Upper lobe of left lung (tissue), 6 donors: ENCODE data around the gene DNMT3A. TPM values are rescaled to one million over a fixed set of nuclear protein-coding genes. Genes with fewer than 3 reads are reported as not detected.

Experiments used
- ATAC-seq, 2 donors: fragments of 200-7000 bp; cut with Tn5 transposase; one replicate each; pipeline ENCODE4 v1.9.1; 2022; ENCODE audit warnings: mild to moderate bottlenecking in 2 of 2, moderate library complexity in 2 of 2; ENCODE audit not compliant: low FRiP score in 2 of 2
- DNase-seq, 2 donors: peaks; one replicate each; pipeline ENCODE4 v3.0.0-alpha.2; 2019 to 2020
- H3K27ac ChIP-seq, 4 donors: fragments of 200-600 bp; sonication (generic); one replicate each; pipeline ENCODE4 v1.5.1; 2016 to 2019
- H3K27me3 ChIP-seq, 4 donors: fragments of 200-600 bp; sonication (generic); one replicate each; pipeline ENCODE4 v1.5.1; 2017 to 2019
- H3K36me3 ChIP-seq, 4 donors: fragments of 200-600 bp; sonication (generic); one replicate each; pipeline ENCODE4 v1.5.1; 2016 to 2019
- H3K4me1 ChIP-seq, 4 donors: fragments of 200-600 bp; sonication (generic); one replicate each; pipeline ENCODE4 v1.5.1; 2018 to 2019
- H3K4me3 ChIP-seq, 4 donors: fragments of 200-600 bp; sonication (generic); one replicate each; pipeline ENCODE4 v1.5.1; 2017 to 2019; ENCODE audit warnings: mild to moderate bottlenecking in 2 of 4, moderate library complexity in 1 of 4
- H3K9me3 ChIP-seq, 4 donors: fragments of 200-600 bp; sonication (generic); one replicate each; pipeline ENCODE4 v1.5.1; 2018 to 2019
- CTCF ChIP-seq, 6 experiments: fragments of 450-650 bp in 4 of 6; fragments of 200-600 bp in 2 of 6; sonication (generic) in 2 of 6; IDR thresholded peaks; one replicate each; pipeline ENCODE4 v1.5.1; 2016 to 2019; ENCODE audit warnings: antibody characterized with exemption in 6 of 6
- EP300 ChIP-seq, 4 donors: sonication (generic); formaldehyde crosslinking; IDR thresholded peaks; one replicate each; pipeline ENCODE4 v1.5.1; 2017; ENCODE audit warnings: antibody characterized with exemption in 4 of 4, control low read depth in 2 of 4
- POLR2A ChIP-seq, 4 donors: fragments of 450-650 bp; IDR thresholded peaks; one replicate each; pipeline ENCODE4 v1.5.1; 2016 to 2017; ENCODE audit warnings: antibody characterized with exemption in 4 of 4, mild to moderate bottlenecking in 2 of 4
- POLR2AphosphoS5 ChIP-seq, 2 donors: sonication (generic); formaldehyde crosslinking; IDR thresholded peaks; one replicate each; pipeline ENCODE4 v1.5.1; 2017; ENCODE audit warnings: antibody characterized with exemption in 2 of 2
- WGBS, 2 donors: methylation state at CpG; one replicate each; pipeline ENCODE4 v1.1.5; 2017 to 2018; 5-methylcytosine and 5-hydroxymethylcytosine counted together
- total RNA-seq, 6 donors: library from RNA; depleted of rRNA in 4 of 6; stranded (reverse); fragments of >200 nt in 4 of 6; gene quantifications; one replicate each; pipeline versions ENCODE4 v1.1.0 to v1.2.1, GENCODE V29; 2016 to 2021
- donor health status: DM: no; HTN: no; CAD: no; lungs with moderate emphysema.
- donor health status: DM: no; HTN: yes; CAD: no; lungs with severe emphysema.

Gene DNMT3A
- total RNA-seq, 6 donors from 2014 or later = 7.8 to 49.2 (median 30.4) TPM

DNA sequence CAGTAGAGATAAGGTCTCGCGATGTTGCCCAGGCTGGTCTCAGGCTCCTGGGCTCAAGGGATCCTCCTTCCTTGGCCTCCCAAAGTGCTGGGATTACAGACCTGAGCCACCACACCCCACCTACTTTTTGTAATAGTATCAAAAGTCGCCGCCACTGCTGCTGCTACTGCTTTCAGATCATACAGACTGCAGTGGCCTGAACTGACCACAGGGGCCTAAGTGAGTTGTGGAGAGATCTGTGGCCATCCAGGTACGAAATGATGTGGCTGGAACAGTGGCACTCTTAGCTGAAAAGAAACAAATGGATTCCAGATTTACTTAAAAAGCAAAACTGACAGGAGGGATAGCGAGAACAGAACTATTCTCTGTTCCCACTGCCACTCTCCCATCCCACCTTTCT lies 140.5 kb downstream of the DNMT3A start:
- ATAC-seq (no peak), DNase-seq (no peak)
- no peaks in the 10 kb centered on the region for H3K9me3 ChIP-seq
- no peak overlapping the region for H3K4me3 ChIP-seq
- no peaks in the 10 kb centered on the region for H3K36me3 ChIP-seq
- no peak overlapping the region for H3K27ac ChIP-seq
- H3K27me3 ChIP-seq = no peaks in the 10 kb centered on the region
- TF ChIP-seq EP300 (IDR thresholded peaks at IDR 0.05) (no peak), POLR2A (IDR thresholded peaks at IDR 0.05) (no peak), POLR2AphosphoS5 (IDR thresholded peaks at IDR 0.05) (no peak), CTCF (IDR thresholded peaks at IDR 0.05) (no peak)
- WGBS, 2 donors = 84 to 86% methylated on average over 6 of the region's 6 CpGs
- peaks cover 0 to 10% (median 3%) of the 10 kb centered on the region in 4 donors for H3K4me1 ChIP-seq

- TF ChIP-seq POLR2A (IDR thresholded peaks at IDR 0.05) (no peak), CTCF (IDR thresholded peaks at IDR 0.05) (no peak), POLR2AphosphoS5 (IDR thresholded peaks at IDR 0.05) (no peak), EP300 (IDR thresholded peaks at IDR 0.05) (no peak)
- Histone ChIP-seq H3K4me1 (peaks cover 0 to 4% (median 0%) of the 10 kb centered on the region in 4 donors), H3K36me3 (no peaks in the 10 kb centered on the region), H3K9me3 (no peaks in the 10 kb centered on the region), H3K27ac (no peak overlapping the region), H3K4me3 (no peak overlapping the region), H3K27me3 (no peaks in the 10 kb centered on the region)
- ATAC-seq (no peak), DNase-seq (no peak)
- WGBS, 2 donors = 70 to 91% methylated on average over 5 of the region's 5 CpGs
Observed at GRCh38 chr2:25198576-25198975, 143.1 kb downstream of the DNMT3A start.

GRCh38 chr2:25198209-25198525 lies 143.6 kb downstream of the DNMT3A start:
- 29 to 44% methylated on average over 4 of the region's 4 CpGs for WGBS, 2 donors
- TF ChIP-seq EP300 (IDR thresholded peaks at IDR 0.05) = no peak
- Histone ChIP-seq H3K9me3 (no peaks in the 10 kb centered on the region), H3K27me3 (no peaks in the 10 kb centered on the region), H3K36me3 (no peaks in the 10 kb centered on the region), H3K4me1 (peaks cover 0 to 4% (median 0%) of the 10 kb centered on the region in 4 donors), H3K4me3 (no peak overlapping the region), H3K27ac (no peak overlapping the region)
- no peak for DNase-seq
- ATAC-seq = no peak

GRCh38 chr2:25197336-25198208 lies 144.2 kb downstream of the DNMT3A start:
- no peak overlapping the region for H3K27ac ChIP-seq
- H3K9me3 ChIP-seq = no peaks in the 10 kb centered on the region
- WGBS, 2 donors = 54 to 60% methylated on average over 12 of the region's 12 CpGs
- H3K36me3 ChIP-seq = no peaks in the 10 kb centered on the region
- DNase-seq = no peak
- TF ChIP-seq POLR2A (IDR thresholded peaks at IDR 0.05) (no peak), POLR2AphosphoS5 (IDR thresholded peaks at IDR 0.05) (no peak), EP300 (IDR thresholded peaks at IDR 0.05) (no peak), CTCF (IDR thresholded peaks at IDR 0.05) (no peak)
- H3K27me3 ChIP-seq = no peaks in the 10 kb centered on the region
- peaks cover 0 to 4% (median 0%) of the 10 kb centered on the region in 4 donors for H3K4me1 ChIP-seq
- H3K4me3 ChIP-seq = no peak overlapping the region
- ATAC-seq = no peak

- no peak for TF ChIP-seq EP300 (IDR thresholded peaks at IDR 0.05)
- TF ChIP-seq CTCF (IDR thresholded peaks at IDR 0.05) = no peak
- TF ChIP-seq POLR2AphosphoS5 (IDR thresholded peaks at IDR 0.05) = no peak
- TF ChIP-seq POLR2A (IDR thresholded peaks at IDR 0.05) = no peak
- H3K36me3 ChIP-seq = no peaks in the 10 kb centered on the region
- no peak overlapping the region for H3K4me3 ChIP-seq
- H3K9me3 ChIP-seq = no peaks in the 10 kb centered on the region
- no peak overlapping the region for H3K27ac ChIP-seq
- no peaks in the 10 kb centered on the region for H3K27me3 ChIP-seq
- WGBS, 2 donors = 87 to 89% methylated on average over 9 of the region's 9 CpGs
- peaks cover 0 to 4% (median 0%) of the 10 kb centered on the region in 4 donors for H3K4me1 ChIP-seq
- DNase-seq (no peak), ATAC-seq (no peak)
Observed at GRCh38 chr2:25194576-25195122, 147.1 kb downstream of the DNMT3A start.
